ENCODE data around the gene VCAN. TPM values are rescaled to one million over a fixed set of nuclear protein-coding genes. Genes with fewer than 3 reads are reported as not detected.

The VCAN gene
- total RNA-seq, 4 donors from 2014 or later = 66.9 to 117 (median 71.6) TPM

- no peaks in the 10 kb centered on the region for H3K36me3 ChIP-seq
- peak overlapping the region; percentile 51 to 58 (median 54) for H3K4me3 ChIP-seq
- intact Hi-C loops (cut with DNase I) = loop anchor here (5.0 kb wide), 1 partner anchor 830 kb away; no protein-coding TSS in a partner anchor
- DNase-seq (ENCODE audit: extremely low spot score) = no peak
- peaks cover 27 to 46% (median 41%) of the 10 kb centered on the region in 4 donors for H3K4me1 ChIP-seq
- WGBS = 3% methylated on average over 5 of the region's 5 CpGs
- TF ChIP-seq, protein P1, sequence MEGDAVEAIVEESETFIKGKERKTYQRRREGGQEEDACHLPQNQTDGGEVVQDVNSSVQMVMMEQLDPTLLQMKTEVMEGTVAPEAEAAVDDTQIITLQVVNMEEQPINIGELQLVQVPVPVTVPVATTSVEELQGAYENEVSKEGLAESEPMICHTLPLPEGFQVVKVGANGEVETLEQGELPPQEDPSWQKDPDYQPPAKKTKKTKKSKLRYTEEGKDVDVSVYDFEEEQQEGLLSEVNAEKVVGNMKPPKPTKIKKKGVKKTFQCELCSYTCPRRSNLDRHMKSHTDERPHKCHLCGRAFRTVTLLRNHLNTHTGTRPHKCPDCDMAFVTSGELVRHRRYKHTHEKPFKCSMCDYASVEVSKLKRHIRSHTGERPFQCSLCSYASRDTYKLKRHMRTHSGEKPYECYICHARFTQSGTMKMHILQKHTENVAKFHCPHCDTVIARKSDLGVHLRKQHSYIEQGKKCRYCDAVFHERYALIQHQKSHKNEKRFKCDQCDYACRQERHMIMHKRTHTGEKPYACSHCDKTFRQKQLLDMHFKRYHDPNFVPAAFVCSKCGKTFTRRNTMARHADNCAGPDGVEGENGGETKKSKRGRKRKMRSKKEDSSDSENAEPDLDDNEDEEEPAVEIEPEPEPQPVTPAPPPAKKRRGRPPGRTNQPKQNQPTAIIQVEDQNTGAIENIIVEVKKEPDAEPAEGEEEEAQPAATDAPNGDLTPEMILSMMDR (IDR thresholded peaks at IDR 0.05) = no peak
- TF ChIP-seq POLR2A (IDR thresholded peaks at IDR 0.05; ENCODE audit: low read depth) = no peak
- TF ChIP-seq POLR2AphosphoS5 (IDR thresholded peaks at IDR 0.05) = no peak
- no peak for TF ChIP-seq EP300 (IDR thresholded peaks at IDR 0.05)
- no peaks in the 10 kb centered on the region for H3K9me3 ChIP-seq
- peak overlapping the region; percentile 66 to 78 (median 70) for H3K27ac ChIP-seq (replicated peaks in 1 of 4)
- H3K27me3 ChIP-seq = peaks cover 0 to 74% (median 23%) of the 10 kb centered on the region in 4 donors
Measured at GRCh38 chr5:83472213-83472507, 616 bp downstream of the VCAN start.

DNA sequence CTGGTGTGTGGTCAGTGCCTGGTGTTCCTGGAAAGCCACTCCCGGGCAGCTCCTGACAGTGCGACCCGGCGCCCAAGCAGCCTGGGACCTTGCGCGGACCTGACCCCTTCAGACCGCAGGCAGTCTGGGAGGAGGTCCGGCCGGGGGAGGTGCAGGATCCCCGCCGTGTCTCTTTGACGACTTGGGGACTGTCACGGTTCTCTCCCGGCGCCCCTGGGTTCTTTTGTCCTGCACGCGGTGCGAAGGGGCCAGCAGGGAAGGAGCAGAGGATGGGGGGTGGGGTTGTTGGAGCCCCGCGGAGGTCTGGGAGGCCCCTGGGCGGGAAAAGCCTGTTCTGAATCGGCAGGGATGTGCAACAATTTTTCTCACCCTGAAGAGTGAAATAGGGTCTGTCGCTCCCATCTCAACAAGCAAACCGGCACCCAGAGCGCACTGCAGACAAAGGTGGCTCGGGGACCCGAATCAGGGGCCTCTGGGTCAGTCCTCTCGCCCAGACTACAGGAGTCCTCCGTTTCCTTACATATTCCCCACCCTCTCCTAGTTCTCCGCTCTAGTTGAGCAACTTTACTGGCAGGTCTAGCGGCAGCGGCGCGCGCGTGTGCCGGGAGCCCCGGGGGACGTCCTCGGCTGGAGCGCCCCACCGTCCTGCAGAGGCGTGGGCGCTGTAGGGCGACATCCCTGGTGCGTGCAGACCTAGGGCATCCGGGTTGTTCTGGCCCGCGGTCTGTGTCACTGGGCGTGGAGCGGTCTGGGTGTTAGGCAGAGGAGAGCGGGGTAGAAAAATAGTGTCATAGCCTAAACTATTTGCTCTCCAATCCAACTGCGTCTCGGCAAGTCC is 1.2 kb downstream of the VCAN start:
- no peak for DNase-seq (ENCODE audit: extremely low spot score)
- under 1% methylated on average over 25 of the region's 54 CpGs for WGBS
- intact Hi-C loops (cut with DNase I) = loop anchor here (5.0 kb wide), 1 partner anchor 830 kb away; no protein-coding TSS in a partner anchor
- TF ChIP-seq POLR2AphosphoS5 (IDR thresholded peaks at IDR 0.05) = peak in 1 of 2 donors; percentile 6
- TF ChIP-seq, protein P1 (IDR thresholded peaks at IDR 0.05) = no peak
- Histone ChIP-seq H3K4me1 (peaks cover 27 to 46% (median 41%) of the 10 kb centered on the region in 4 donors), H3K9me3 (no peaks in the 10 kb centered on the region), H3K27ac (replicated peaks in 1 of 4) (peak overlapping the region; percentile 66 to 78 (median 70)), H3K4me3 (peak overlapping the region; percentile 51 to 58 (median 54)), H3K27me3 (peaks cover 0 to 74% (median 23%) of the 10 kb centered on the region in 4 donors), H3K36me3 (no peaks in the 10 kb centered on the region)

DNA sequence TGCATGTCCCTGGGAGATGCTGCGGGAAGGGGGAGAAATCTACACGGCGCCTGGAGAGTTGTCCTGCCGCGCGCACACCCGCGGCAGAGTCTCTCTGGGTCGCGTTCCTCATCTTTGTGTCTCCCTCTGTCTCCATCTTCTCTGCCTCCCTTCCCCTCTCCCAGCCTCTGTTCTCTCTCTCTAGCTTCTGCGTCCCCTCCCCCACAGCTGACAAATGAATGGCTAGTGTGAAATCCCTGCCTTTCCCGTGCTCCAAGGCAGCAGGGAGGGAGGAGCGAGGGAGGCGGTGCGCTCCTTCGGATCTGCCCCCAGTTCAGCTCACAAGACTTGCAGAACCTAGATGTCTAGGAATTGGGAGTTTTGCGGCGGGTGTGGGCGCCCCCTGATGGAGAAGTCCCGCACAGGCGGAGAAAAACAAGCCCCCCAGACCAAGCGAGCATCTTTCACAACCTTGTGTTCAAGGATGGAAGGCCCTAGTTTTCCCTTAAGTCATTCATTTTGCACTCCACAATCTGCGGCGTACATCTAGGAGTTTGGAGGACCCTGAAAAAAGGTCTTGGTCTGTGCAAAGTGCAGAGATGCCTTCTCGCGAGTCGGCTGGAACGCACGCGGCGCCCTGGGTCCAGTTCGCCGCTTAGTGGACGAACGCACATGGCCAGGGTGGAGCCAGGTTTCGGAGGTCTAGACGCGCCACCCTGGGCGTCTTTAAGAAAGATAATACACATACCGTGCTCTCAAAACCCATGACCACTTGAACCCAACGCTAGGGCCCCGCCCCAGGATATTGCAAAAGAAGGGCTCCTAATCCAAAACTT is 2.0 kb downstream of the VCAN start:
- Histone ChIP-seq H3K36me3 (no peaks in the 10 kb centered on the region), H3K4me1 (peaks cover 27 to 46% (median 41%) of the 10 kb centered on the region in 4 donors), H3K4me3 (peak overlapping the region; percentile 51 to 58 (median 54)), H3K27me3 (peaks cover 0 to 74% (median 23%) of the 10 kb centered on the region in 4 donors), H3K9me3 (no peaks in the 10 kb centered on the region), H3K27ac (replicated peaks in 1 of 4) (peak overlapping the region; percentile 66 to 78 (median 70))
- under 1% methylated on average over 40 of the region's 42 CpGs for WGBS
- TF ChIP-seq POLR2A (IDR thresholded peaks at IDR 0.05; ENCODE audit: low read depth) = no peak
- peak; percentile 73 to 75 for TF ChIP-seq POLR2AphosphoS5 (IDR thresholded peaks at IDR 0.05)
- TF ChIP-seq, protein P1 (IDR thresholded peaks at IDR 0.05) = peak; percentile 59 to 70 (median 63)
- peak; percentile 98 for DNase-seq (ENCODE audit: extremely low spot score)
- intact Hi-C loops (cut with DNase I) = loop anchor here (5.0 kb wide), 1 partner anchor 831 kb away; no protein-coding TSS in a partner anchor

GRCh38 chr5:83474161-83474796 is 2.7 kb downstream of the VCAN start:
- intact Hi-C loops (cut with DNase I) = loop anchor here (5.0 kb wide), 1 partner anchor 832 kb away; no protein-coding TSS in a partner anchor
- Histone ChIP-seq H3K27ac (replicated peaks in 1 of 4) (peak overlapping the region; percentile 66 to 78 (median 70)), H3K4me3 (peak overlapping the region; percentile 51 to 58 (median 54)), H3K4me1 (peaks cover 27 to 46% (median 41%) of the 10 kb centered on the region in 4 donors), H3K27me3 (peaks cover 0 to 69% (median 23%) of the 10 kb centered on the region in 4 donors), H3K36me3 (no peaks in the 10 kb centered on the region), H3K9me3 (no peaks in the 10 kb centered on the region)
- peak; percentile 95 for DNase-seq (ENCODE audit: extremely low spot score)
- under 1% methylated on average over 30 of the region's 46 CpGs for WGBS
- TF ChIP-seq POLR2A (IDR thresholded peaks at IDR 0.05; ENCODE audit: low read depth) (no peak), POLR2AphosphoS5 (IDR thresholded peaks at IDR 0.05) (peak; percentile 55 to 61), EP300 (IDR thresholded peaks at IDR 0.05) (no peak)
